Measurements from ENCODE around the gene CLHC1.

GRCh38 chr2:55130849-55131248, 101.2 kb downstream of the CLHC1 start:
- no peak for TF ChIP-seq SUZ12 (IDR thresholded peaks at IDR 0.05; ENCODE audit: extremely low read depth, insufficient read depth, insufficient read length)
- no peak for TF ChIP-seq ZNF274 (IDR thresholded peaks at IDR 0.05; ENCODE audit: low read depth, low read length)
- TF ChIP-seq YY1 (IDR thresholded peaks at IDR 0.05; ENCODE audit: insufficient read depth, insufficient read length), result no peak

Data from NT2/D1 (cell line).